Activated CD8-positive, alpha-beta memory T cell treated with anti-CD3 and anti-CD28 coated beads, Interleukin-2, amount 10 ng/mL, durations not matched to agents 7 days and 5 days (primary cell): ENCODE data around the gene PCDH1. TPM values are rescaled to one million over a fixed set of nuclear protein-coding genes. Genes with fewer than 3 reads are reported as not detected.
"Not testable (repeated sequence)": the region's sequence is repeated elsewhere in the genome, so short reads cannot be mapped to it uniquely, and the experiment has no call there.

ENCODE experiments used
- ATAC-seq: fragments of 150-1000 bp; cut with Tn5 transposase; one replicate; pipeline ENCODE4 v1.10.0; 2021; ENCODE audit warnings: moderate library complexity
- CTCF ChIA-PET: fragments of 350-600 bp; sonication (Branson Sonifier 250); formaldehyde crosslinking; loops from one replicate; lab custom pipeline; 2021; ENCODE audit warnings: antibody characterized with exemption; lab: Charles Lee
- DNase-seq: peaks from one replicate; pipeline ENCODE4 v3.0.0-alpha.2; 2020
- H3K27ac Mint-ChIP-seq: one replicate; pipeline ENCODE4 v1.8.0; 2021; ENCODE audit warnings: mild to moderate bottlenecking, mixed read lengths
- H3K27me3 Mint-ChIP-seq: one replicate; pipeline ENCODE4 v1.8.0; 2021; ENCODE audit warnings: mixed read lengths
- H3K36me3 Mint-ChIP-seq: one replicate; pipeline ENCODE4 v1.8.0; 2021; ENCODE audit warnings: mild to moderate bottlenecking, mixed read lengths
- H3K4me1 Mint-ChIP-seq: one replicate; pipeline ENCODE4 v1.8.0; 2021; ENCODE audit warnings: mixed read lengths
- H3K4me3 Mint-ChIP-seq: one replicate; pipeline ENCODE4 v1.8.0; 2021; ENCODE audit warnings: mild to moderate bottlenecking, moderate library complexity, mixed read lengths
- H3K9me3 Mint-ChIP-seq: one replicate; pipeline ENCODE4 v1.8.0; 2022; ENCODE audit warnings: low read depth, mixed read lengths
- total RNA-seq, 2 experiments: library from RNA; stranded (reverse); gene quantifications; one replicate each; pipeline ENCODE4 v1.2.3, GENCODE V29; 2021

PCDH1 gene
- total RNA-seq, 2 experiments from 2014 or later, result not detected

- DNase-seq (no peak), ATAC-seq (no peak)
- H3K9me3 Mint-ChIP-seq, result no peaks in the 10 kb centered on the region
- H3K36me3 Mint-ChIP-seq, result no peaks in the 10 kb centered on the region
- H3K27me3 Mint-ChIP-seq, result peaks cover 49% of the 10 kb centered on the region
- peaks cover 6% of the 10 kb centered on the region for H3K4me1 Mint-ChIP-seq
- no peak overlapping the region for H3K4me3 Mint-ChIP-seq
- CTCF ChIA-PET, result interaction anchor here (0.6 to 3.7 kb wide), 6 partner anchors 19 to 222 kb away, joined by 3 to 12 read pairs (median 4); partner anchors contain the start of gene PCDH1
- H3K27ac Mint-ChIP-seq, result no peak overlapping the region
Measured at GRCh38 chr5:141913560-141914198, 35.5 kb upstream of the PCDH1 start.

- CTCF ChIA-PET, result interaction anchor here (1.2 to 3.7 kb wide), 3 partner anchors 31 to 218 kb away, joined by 3 to 12 read pairs (median 9); partner anchors contain the start of gene PCDH1
- H3K36me3 Mint-ChIP-seq, result no peaks in the 10 kb centered on the region
- DNase-seq, result no peak
Measured at GRCh38 chr5:141910271-141910673, 32.1 kb upstream of the PCDH1 start.

GRCh38 chr5:141909212-141909611, 31.0 kb upstream of the PCDH1 start:
- no peak overlapping the region for H3K27ac Mint-ChIP-seq
- DNase-seq (no peak), ATAC-seq (no peak)
- no peak overlapping the region for H3K4me3 Mint-ChIP-seq
- CTCF ChIA-PET, result interaction anchor here (2.7 kb wide), 1 partner anchor 51 kb away, joined by 9 read pairs; no protein-coding TSS in a partner anchor
- no peaks in the 10 kb centered on the region for H3K36me3 Mint-ChIP-seq
- H3K4me1 Mint-ChIP-seq, result peaks cover 5% of the 10 kb centered on the region
- H3K9me3 Mint-ChIP-seq, result no peaks in the 10 kb centered on the region
- H3K27me3 Mint-ChIP-seq, result peaks cover 30% of the 10 kb centered on the region

More at GRCh38 chr5:141910271-141910673, 32.1 kb upstream of the PCDH1 start:
- no peak overlapping the region for H3K4me3 Mint-ChIP-seq
- H3K9me3 Mint-ChIP-seq, result no peaks in the 10 kb centered on the region
- H3K27me3 Mint-ChIP-seq, result peaks cover 37% of the 10 kb centered on the region
- no peak for ATAC-seq
- no peak overlapping the region for H3K27ac Mint-ChIP-seq
- peaks cover 6% of the 10 kb centered on the region for H3K4me1 Mint-ChIP-seq

- Mint-ChIP-seq H3K36me3 (no peaks in the 10 kb centered on the region), H3K9me3 (no peaks in the 10 kb centered on the region), H3K4me1 (peaks cover 5% of the 10 kb centered on the region), H3K27me3 (peaks cover 28% of the 10 kb centered on the region), H3K4me3 (no peak overlapping the region), H3K27ac (no peak overlapping the region)
- CTCF ChIA-PET, result interaction anchor here (2.7 kb wide), 1 partner anchor 52 kb away, joined by 9 read pairs; no protein-coding TSS in a partner anchor
- DNase-seq (no peak), ATAC-seq (no peak)
Measured at GRCh38 chr5:141908796-141909195, 30.6 kb upstream of the PCDH1 start.

- Mint-ChIP-seq H3K9me3 (no peaks in the 10 kb centered on the region), H3K4me1 (no peaks in the 10 kb centered on the region), H3K27ac (no peak overlapping the region), H3K4me3 (no peak overlapping the region), H3K36me3 (no peaks in the 10 kb centered on the region), H3K27me3 (peaks cover 26% of the 10 kb centered on the region)
- ATAC-seq, result no peak
- no peak for DNase-seq
- CTCF ChIA-PET, result interaction anchor here (0.7 to 1.2 kb wide), 2 partner anchors 215 to 224 kb away, joined by 3 to 5 read pairs; no protein-coding TSS in a partner anchor
Measured at GRCh38 chr5:141906972-141907371, 28.8 kb upstream of the PCDH1 start.

GRCh38 chr5:141906517-141906916, 28.3 kb upstream of the PCDH1 start:
- Mint-ChIP-seq H3K36me3 (no peaks in the 10 kb centered on the region), H3K9me3 (no peaks in the 10 kb centered on the region), H3K27ac (no peak overlapping the region), H3K27me3 (peaks cover 29% of the 10 kb centered on the region), H3K4me1 (no peaks in the 10 kb centered on the region), H3K4me3 (no peak overlapping the region)
- CTCF ChIA-PET, result interaction anchor here (0.7 to 1.4 kb wide), 4 partner anchors 28 to 749 kb away, joined by 3 to 5 read pairs (median 4); partner anchors contain the start of gene PCDH1
- no peak for ATAC-seq
- DNase-seq, result no peak

- no peak for ATAC-seq
- CTCF ChIA-PET, result interaction anchor here (1.1 kb wide), 1 partner anchor 12 kb away, joined by 4 read pairs; no protein-coding TSS in a partner anchor
- peaks cover 32% of the 10 kb centered on the region for H3K27me3 Mint-ChIP-seq
- no peaks in the 10 kb centered on the region for H3K4me1 Mint-ChIP-seq
- no peak overlapping the region for H3K4me3 Mint-ChIP-seq
- H3K36me3 Mint-ChIP-seq, result no peaks in the 10 kb centered on the region
- H3K9me3 Mint-ChIP-seq, result no peaks in the 10 kb centered on the region
- no peak for DNase-seq
- no peak overlapping the region for H3K27ac Mint-ChIP-seq
Measured at GRCh38 chr5:141904551-141904950, 26.3 kb upstream of the PCDH1 start.

GRCh38 chr5:141903261-141903660, 25.1 kb upstream of the PCDH1 start:
- DNase-seq, result no peak

GRCh38 chr5:141902015-141902814, 24.0 kb upstream of the PCDH1 start:
- H3K27me3 Mint-ChIP-seq, result peaks cover 30% of the 10 kb centered on the region
- no peak for DNase-seq
- H3K36me3 Mint-ChIP-seq, result no peaks in the 10 kb centered on the region
- H3K27ac Mint-ChIP-seq, result no peak overlapping the region
- CTCF ChIA-PET, result no interaction called here
- H3K9me3 Mint-ChIP-seq, result no peaks in the 10 kb centered on the region
- H3K4me3 Mint-ChIP-seq, result no peak overlapping the region
- H3K4me1 Mint-ChIP-seq, result no peaks in the 10 kb centered on the region
- no peak for ATAC-seq

More at GRCh38 chr5:141903261-141903660, 25.1 kb upstream of the PCDH1 start:
- H3K4me1 Mint-ChIP-seq, result no peaks in the 10 kb centered on the region
- H3K4me3 Mint-ChIP-seq, result no peak overlapping the region
- peaks cover 32% of the 10 kb centered on the region for H3K27me3 Mint-ChIP-seq
- CTCF ChIA-PET, result no interaction called here
- no peak for ATAC-seq
- no peaks in the 10 kb centered on the region for H3K36me3 Mint-ChIP-seq
- no peak overlapping the region for H3K27ac Mint-ChIP-seq
- H3K9me3 Mint-ChIP-seq, result no peaks in the 10 kb centered on the region

GRCh38 chr5:141898448-141899049, 20.3 kb upstream of the PCDH1 start:
- Mint-ChIP-seq H3K27ac (no peak overlapping the region), H3K27me3 (peaks cover 36% of the 10 kb centered on the region), H3K4me3 (no peak overlapping the region), H3K4me1 (no peaks in the 10 kb centered on the region), H3K9me3 (no peaks in the 10 kb centered on the region), H3K36me3 (no peaks in the 10 kb centered on the region)
- DNase-seq (no peak), ATAC-seq (no peak)
- CTCF ChIA-PET, result interaction anchor here (1.0 kb wide), 1 partner anchor 19 kb away, joined by 3 read pairs; no protein-coding TSS in a partner anchor

- DNase-seq, result no peak
- Mint-ChIP-seq H3K27me3 (peaks cover 26% of the 10 kb centered on the region), H3K27ac (no peak overlapping the region), H3K36me3 (no peaks in the 10 kb centered on the region), H3K9me3 (no peaks in the 10 kb centered on the region), H3K4me1 (no peaks in the 10 kb centered on the region), H3K4me3 (no peak overlapping the region)
- CTCF ChIA-PET, result interaction anchor here (1.5 kb wide), 1 partner anchor 16 kb away, joined by 3 read pairs; no protein-coding TSS in a partner anchor
- ATAC-seq, result no peak
Measured at GRCh38 chr5:141897425-141897824, 19.2 kb upstream of the PCDH1 start.

- H3K27ac Mint-ChIP-seq, H3K36me3 Mint-ChIP-seq, ATAC-seq, H3K4me3 Mint-ChIP-seq, H3K9me3 Mint-ChIP-seq, H3K4me1 Mint-ChIP-seq, DNase-seq: not testable (repeated sequence)
- H3K27me3 Mint-ChIP-seq, result peaks cover 35% of the 10 kb centered on the region
- CTCF ChIA-PET, result interaction anchor here (0.7 to 5.0 kb wide), 7 partner anchors 9 to 599 kb away, joined by 3 to 50 read pairs (median 12); partner anchors contain the start of genes PCDH1 and PCDH12
Measured at GRCh38 chr5:141890429-141890828, 12.2 kb upstream of the PCDH1 start.
